Adrenal gland (tissue), 12 donors: Measurements from ENCODE around the gene SHKBP1. TPM values are rescaled to one million over a fixed set of nuclear protein-coding genes. Genes with fewer than 3 reads are reported as not detected.
"Not testable (repeated sequence)": the region's sequence is repeated elsewhere in the genome, so short reads cannot be mapped to it uniquely, and the experiment has no call there.

ENCODE experiments used
- DNase-seq, 7 donors: peaks; one replicate each; pipeline ENCODE4 v3.0.0-alpha.2; 2019 to 2020
- H3K27ac ChIP-seq, 5 donors: fragments of 200-600 bp; sonication (generic) in 4 of 5; 1 replicate in 3 of 5; 2 replicates in 2 of 5; pipeline versions ENCODE4 v1.5.1 to v1.8.0; 2016 to 2020; ENCODE audit warnings: mild to moderate bottlenecking in 1 of 5
- H3K27me3 ChIP-seq: fragments of 200-600 bp; 2 replicates; pipeline ENCODE4 v1.8.0; 2021
- H3K36me3 ChIP-seq, 2 donors: fragments of 200-600 bp; replicated peaks in 1 of 2; 1 replicate in 1 of 2; 2 replicates in 1 of 2; pipeline versions ENCODE4 v1.5.1 to v1.8.0; 2018 to 2022
- H3K4me1 ChIP-seq, 2 donors: fragments of 200-600 bp; replicated peaks in 1 of 2; 1 replicate in 1 of 2; 2 replicates in 1 of 2; pipeline versions ENCODE4 v1.5.1 to v1.8.0; 2018 to 2021
- H3K4me3 ChIP-seq, 4 donors: fragments of 200-600 bp; sonication (generic) in 3 of 4; one replicate each; pipeline ENCODE4 v1.5.1; 2016 to 2018
- H3K9me3 ChIP-seq, 3 donors: fragments of 200-600 bp; sonication (generic) in 1 of 3; replicated peaks in 1 of 3; 1 replicate in 2 of 3; 2 replicates in 1 of 3; pipeline versions ENCODE4 v1.5.1 to v1.8.0; 2016 to 2021
- POLR2A ChIP-seq, 2 donors: fragments of 450-650 bp; IDR thresholded peaks; one replicate each; pipeline ENCODE4 v1.6.1; 2017; ENCODE audit warnings: antibody characterized with exemption in 2 of 2, mild to moderate bottlenecking in 2 of 2, moderate library complexity in 1 of 2
- WGBS, 4 donors: extraction: QIAGEN DNeasy Blood & Tissue Kit in 2 of 4; methylation state at CpG; one replicate each; pipeline versions ENCODE4 v1.1.5 to v1.1.7; 2013 to 2017; 5-methylcytosine and 5-hydroxymethylcytosine counted together
- intact Hi-C, 2 donors: fragments of 100-400 bp; cut with DNase I; formaldehyde crosslinking; loops; one replicate each; pipeline versions ENCODE4 v1.14.1 to v1.15.0; 2022 to 2023
- polyA plus RNA-seq, 3 donors: library from polyadenylated mRNA; stranded (reverse); fragments of 200-250 nt in 2 of 3; fragments of 350-450 nt in 1 of 3; fragmentation: Illumina TruSeq in 1 of 3; extraction: RNeasy Lipid Tissue Mini Kit (QIAGEN cat#74804) in 1 of 3; gene quantifications; one replicate each; pipeline ENCODE4 v1.2.3, GENCODE V29; 2013 to 2014
- total RNA-seq, 9 donors: library from RNA; depleted of rRNA in 4 of 9; stranded (reverse); fragments of >200 nt in 4 of 9; fragments of 120-200 nt in 1 of 9; fragmentation: NEBNext Ultra II Directional in 1 of 9; extraction: Animal tissue kit (Norgen Biotek cat#: 25700) in 1 of 9; gene quantifications; one replicate each; pipeline versions ENCODE4 v1.1.0 to v1.2.4, GENCODE V29; 2013 to 2023
- TF ChIP-seq, protein P1 (sequence below), 6 experiments: fragments of 450-650 bp in 4 of 6; fragments of 200-600 bp in 2 of 6; sonication (generic) in 1 of 6; IDR thresholded peaks; 1 replicate in 5 of 6; 2 replicates in 1 of 6; pipeline versions ENCODE4 v1.5.1 to v1.8.0; 2016 to 2021; ENCODE audit warnings: antibody characterized with exemption in 6 of 6, mild to moderate bottlenecking in 2 of 6, moderate library complexity in 1 of 6
- donor health status: healthy with polysubstance abuse.
- donor health status: Bipolar disorder and iron deficiency.
- donor health status: DM: yes; HTN: yes; CAD: no.
- donor health status: DM: no; HTN: no; CAD: no.
- donor health status: DM: no; HTN: no; CAD: no.
- donor health status: DM: yes; HTN: yes; CAD: no.

The SHKBP1 gene
- total and polyA plus RNA-seq, 12 donors, result 12.5 to 157 (median 51.6) TPM

DNA sequence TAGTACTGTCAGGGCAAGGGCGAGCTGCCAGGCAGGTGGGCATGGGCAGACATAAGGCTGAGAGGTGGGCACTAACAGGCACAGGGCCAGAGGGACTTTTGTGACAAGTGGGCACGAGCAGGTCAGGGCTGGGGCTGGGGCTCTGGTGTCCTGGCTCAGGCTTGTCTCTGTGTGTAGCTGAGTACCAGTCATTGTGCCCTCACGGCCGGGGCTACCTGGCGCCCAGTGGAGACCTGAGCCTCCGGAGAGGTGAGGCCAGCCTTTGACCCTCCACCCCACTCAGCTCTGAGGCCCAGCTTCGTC is 46.1 kb downstream of the SHKBP1 start:
- H3K27me3 ChIP-seq, result no peaks in the 10 kb centered on the region
- H3K9me3 ChIP-seq, result no peaks in the 10 kb centered on the region
- H3K27ac ChIP-seq, result no peak overlapping the region
- 85 to 96% (median 89%) methylated on average over 6 to 7 of the region's 7 CpGs for WGBS, 4 donors
- no peak for DNase-seq
- H3K4me1 ChIP-seq, result no peaks in the 10 kb centered on the region
- TF ChIP-seq POLR2A (IDR thresholded peaks at IDR 0.05), result no peak
- TF ChIP-seq, protein P1, sequence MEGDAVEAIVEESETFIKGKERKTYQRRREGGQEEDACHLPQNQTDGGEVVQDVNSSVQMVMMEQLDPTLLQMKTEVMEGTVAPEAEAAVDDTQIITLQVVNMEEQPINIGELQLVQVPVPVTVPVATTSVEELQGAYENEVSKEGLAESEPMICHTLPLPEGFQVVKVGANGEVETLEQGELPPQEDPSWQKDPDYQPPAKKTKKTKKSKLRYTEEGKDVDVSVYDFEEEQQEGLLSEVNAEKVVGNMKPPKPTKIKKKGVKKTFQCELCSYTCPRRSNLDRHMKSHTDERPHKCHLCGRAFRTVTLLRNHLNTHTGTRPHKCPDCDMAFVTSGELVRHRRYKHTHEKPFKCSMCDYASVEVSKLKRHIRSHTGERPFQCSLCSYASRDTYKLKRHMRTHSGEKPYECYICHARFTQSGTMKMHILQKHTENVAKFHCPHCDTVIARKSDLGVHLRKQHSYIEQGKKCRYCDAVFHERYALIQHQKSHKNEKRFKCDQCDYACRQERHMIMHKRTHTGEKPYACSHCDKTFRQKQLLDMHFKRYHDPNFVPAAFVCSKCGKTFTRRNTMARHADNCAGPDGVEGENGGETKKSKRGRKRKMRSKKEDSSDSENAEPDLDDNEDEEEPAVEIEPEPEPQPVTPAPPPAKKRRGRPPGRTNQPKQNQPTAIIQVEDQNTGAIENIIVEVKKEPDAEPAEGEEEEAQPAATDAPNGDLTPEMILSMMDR (IDR thresholded peaks at IDR 0.05), result no peak
- no peak overlapping the region for H3K4me3 ChIP-seq
- intact Hi-C loops, result no loop called here
- peaks cover 0 to 45% of the 10 kb centered on the region in 2 donors for H3K36me3 ChIP-seq

DNA sequence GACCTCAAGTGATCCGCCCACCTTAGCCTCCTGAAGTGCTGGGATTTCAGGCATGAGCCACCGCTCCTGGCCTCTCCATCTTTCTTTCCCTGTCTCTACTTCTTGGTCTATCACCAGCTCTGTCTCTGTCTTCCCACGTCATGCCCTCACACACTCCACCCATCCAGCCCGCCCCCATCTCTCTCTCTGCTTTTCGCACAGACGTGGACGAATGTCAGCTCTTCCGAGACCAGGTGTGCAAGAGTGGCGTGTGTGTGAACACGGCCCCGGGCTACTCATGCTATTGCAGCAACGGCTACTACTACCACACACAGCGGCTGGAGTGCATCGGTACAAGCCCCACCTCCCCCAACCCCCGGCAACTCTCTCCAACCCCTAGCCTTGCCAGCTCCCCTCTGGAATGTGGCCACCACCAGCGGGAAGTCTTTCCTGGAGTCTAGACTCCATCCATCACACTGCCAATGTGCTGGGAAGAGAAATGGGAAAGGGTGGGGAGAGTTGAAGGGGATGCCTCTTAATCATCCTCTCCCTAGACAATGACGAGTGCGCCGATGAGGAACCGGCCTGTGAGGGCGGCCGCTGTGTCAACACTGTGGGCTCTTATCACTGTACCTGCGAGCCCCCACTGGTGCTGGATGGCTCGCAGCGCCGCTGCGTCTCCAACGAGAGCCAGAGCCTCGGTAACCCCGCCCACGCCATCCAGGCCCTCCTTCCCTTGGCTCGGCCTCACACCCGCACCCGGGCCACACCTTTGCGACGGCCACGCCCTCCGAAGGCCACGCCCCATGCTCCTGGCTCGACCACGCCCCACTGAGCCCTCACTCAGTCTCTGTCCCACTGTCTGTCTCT is 47.0 kb downstream of the SHKBP1 start:
- 65 to 76% (median 66%) methylated on average over 39 to 41 of the region's 41 CpGs for WGBS, 4 donors
- peaks cover 0 to 39% of the 10 kb centered on the region in 2 donors for H3K36me3 ChIP-seq
- no peaks in the 10 kb centered on the region for H3K4me1 ChIP-seq
- TF ChIP-seq, protein P1 (IDR thresholded peaks at IDR 0.05), result no peak
- TF ChIP-seq POLR2A (IDR thresholded peaks at IDR 0.05), result no peak
- H3K27ac ChIP-seq, result peak overlapping the region in 1 of 5 donors; percentile 58
- DNase-seq, result no peak
- intact Hi-C loops, result no loop called here
- H3K9me3 ChIP-seq, result no peaks in the 10 kb centered on the region
- H3K27me3 ChIP-seq, result no peaks in the 10 kb centered on the region
- no peak overlapping the region for H3K4me3 ChIP-seq

DNA sequence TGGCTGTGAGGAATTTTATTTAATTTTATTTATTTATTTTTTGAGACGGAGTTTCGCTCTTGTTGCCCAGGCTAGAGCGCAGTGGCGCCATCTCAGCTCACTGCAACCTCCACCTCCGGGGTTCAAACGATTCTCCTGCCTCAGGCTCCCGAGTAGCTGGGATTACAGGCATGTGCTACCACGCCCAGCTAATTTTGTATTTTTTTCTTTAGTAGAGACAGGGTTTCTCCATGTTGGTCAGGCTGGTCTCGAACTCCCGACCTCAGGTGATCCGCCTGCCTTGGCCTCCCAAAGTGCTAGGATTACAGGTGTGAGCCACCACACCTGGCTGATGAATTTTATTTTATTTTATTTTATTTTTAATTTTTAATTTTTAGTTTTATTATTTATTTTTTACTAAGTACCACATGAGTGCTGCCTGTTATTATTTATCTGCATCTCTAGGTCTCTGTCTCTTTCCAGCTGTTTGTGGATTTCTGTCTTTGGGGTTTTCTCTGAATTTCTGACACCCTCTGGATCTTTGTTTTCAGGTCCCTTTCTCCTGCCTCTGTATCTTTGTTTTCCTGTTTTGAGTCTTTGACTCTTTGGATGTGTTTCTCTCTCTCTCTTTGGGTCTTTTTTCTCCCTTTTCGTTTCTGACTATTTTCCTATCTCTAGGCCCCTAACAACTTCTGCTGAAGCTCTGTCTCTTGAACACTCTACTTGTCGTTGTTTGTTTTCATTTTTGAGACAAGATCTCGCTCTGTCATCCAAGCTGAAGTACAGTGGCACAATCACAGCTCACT is 47.9 kb downstream of the SHKBP1 start:
- WGBS, 4 donors, result 87 to 94% (median 89%) methylated on average over 14 of the region's 14 CpGs
- H3K27me3 ChIP-seq, DNase-seq, H3K4me3 ChIP-seq, H3K27ac ChIP-seq, intact Hi-C loops, H3K4me1 ChIP-seq, H3K9me3 ChIP-seq: not testable (repeated sequence)
- H3K36me3 ChIP-seq, result peaks cover 0 to 33% of the 10 kb centered on the region in 2 donors

DNA sequence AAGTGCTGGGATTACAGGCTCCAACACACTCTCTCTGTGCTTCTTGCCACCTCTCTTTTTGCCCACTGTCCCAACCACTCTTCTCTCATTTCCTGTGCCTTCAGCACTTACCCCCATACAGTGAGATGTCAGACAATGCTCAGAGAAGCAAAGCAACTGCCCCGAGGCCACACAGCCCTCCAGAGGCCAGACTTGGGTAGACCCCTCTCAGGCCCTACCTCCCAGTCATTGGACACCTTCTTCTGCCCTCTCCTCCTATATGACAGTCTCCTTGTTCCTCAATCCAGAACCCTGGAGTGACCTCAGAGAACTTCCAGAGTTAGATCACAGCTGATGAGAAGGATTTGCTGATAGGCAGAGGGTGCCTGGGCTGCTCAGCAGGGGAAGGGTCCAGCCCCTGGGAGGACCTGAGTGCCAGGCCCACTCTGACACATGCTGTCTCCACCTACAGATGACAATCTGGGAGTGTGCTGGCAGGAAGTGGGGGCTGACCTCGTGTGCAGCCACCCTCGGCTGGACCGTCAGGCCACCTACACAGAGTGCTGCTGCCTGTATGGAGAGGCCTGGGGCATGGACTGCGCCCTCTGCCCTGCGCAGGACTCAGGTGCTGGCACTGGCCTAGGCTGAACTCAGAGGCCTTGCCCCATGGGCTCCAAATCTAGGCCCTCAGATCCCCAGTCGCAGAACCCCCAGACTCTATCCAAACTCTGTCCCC is 48.9 kb downstream of the SHKBP1 start:
- TF ChIP-seq, protein P1 (IDR thresholded peaks at IDR 0.05), result no peak
- no peak for TF ChIP-seq POLR2A (IDR thresholded peaks at IDR 0.05)
- Histone ChIP-seq H3K4me3 (no peak overlapping the region), H3K4me1 (no peaks in the 10 kb centered on the region), H3K27ac (no peak overlapping the region), H3K9me3 (no peaks in the 10 kb centered on the region), H3K36me3 (peaks cover 0 to 23% of the 10 kb centered on the region in 2 donors), H3K27me3 (no peaks in the 10 kb centered on the region)
- DNase-seq, result no peak
- 73 to 86% (median 78%) methylated on average over 2 to 7 of the region's 7 CpGs for WGBS, 4 donors
- intact Hi-C loops, result no loop called here
